ENCODE measurements around the gene RUNX2.
"Not testable (repeated sequence)": the region's sequence is repeated elsewhere in the genome, so short reads cannot be mapped to it uniquely, and the experiment has no call there.

GRCh38 chr6:45286707-45287106 lies 41.4 kb upstream of the RUNX2 start:
- not testable (repeated sequence) for TF ChIP-seq BCL11A (tag by site-specific recombination; IDR thresholded peaks at IDR 0.05; ENCODE audit: low read depth); ZNF416 (tag by site-specific recombination; IDR thresholded peaks at IDR 0.05); ZNF585B (tag by site-specific recombination; IDR thresholded peaks at IDR 0.05); ZNF510 (tag by site-specific recombination; IDR thresholded peaks at IDR 0.05; ENCODE audit: insufficient replicate concordance); MYNN (tag by site-specific recombination; IDR thresholded peaks at IDR 0.05; ENCODE audit: borderline replicate concordance); ZNF19 (tag by site-specific recombination; IDR thresholded peaks at IDR 0.05; ENCODE audit: low read depth); ZNF366 (tag by site-specific recombination; conservative IDR thresholded peaks at IDR 0.05); CTCF (tag by site-specific recombination; IDR thresholded peaks at IDR 0.05); ZNF202 (tag by site-specific recombination; IDR thresholded peaks at IDR 0.05; ENCODE audit: borderline replicate concordance)
- TF ChIP-seq, protein P1, sequence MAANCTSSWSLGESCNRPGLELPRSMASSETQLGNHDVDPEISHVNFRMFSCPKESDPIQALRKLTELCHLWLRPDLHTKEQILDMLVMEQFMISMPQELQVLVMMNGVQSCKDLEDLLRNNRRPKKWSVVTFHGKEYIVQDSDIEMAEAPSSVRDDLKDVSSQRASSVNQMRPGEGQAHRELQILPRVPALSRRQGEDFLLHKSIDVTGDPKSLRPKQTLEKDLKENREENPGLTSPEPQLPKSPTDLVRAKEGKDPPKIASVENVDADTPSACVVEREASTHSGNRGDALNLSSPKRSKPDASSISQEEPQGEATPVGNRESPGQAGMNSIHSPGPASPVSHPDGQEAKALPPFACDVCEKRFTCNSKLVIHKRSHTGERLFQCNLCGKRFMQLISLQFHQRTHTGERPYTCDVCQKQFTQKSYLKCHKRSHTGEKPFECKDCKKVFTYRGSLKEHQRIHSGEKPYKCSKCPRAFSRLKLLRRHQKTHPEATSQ (tag by site-specific recombination; IDR thresholded peaks at IDR 0.05), result not testable (repeated sequence)
